ENCODE measurements around the gene MAGIX. TPM values are rescaled to one million over a fixed set of nuclear protein-coding genes. Genes with fewer than 3 reads are reported as not detected.

MAGIX gene
- polyA plus RNA-seq, 1 of the 3 experiments (the other 2 are of a cell fraction): 1.1 TPM

- Histone ChIP-seq H3K27me3 (ENCODE audit: insufficient read depth) (peaks cover 9% of the 10 kb centered on the region; the same call in 1 of the 2 replicates), H3K4me2 (no peak overlapping the region), H3K79me2 (ENCODE audit: insufficient read depth) (no peaks in the 10 kb centered on the region), H2AFZ (ENCODE audit: low read depth) (no peak overlapping the region), H3K27ac (ENCODE audit: low read depth in 2 of 2, low read length in 1 of 2) (no peak overlapping the region), H3F3A (replicated peaks; ENCODE audit: insufficient read depth) (no peaks in the 10 kb centered on the region), H3K9me2 (no peaks in the 10 kb centered on the region), H3K9ac (no peak overlapping the region), H3K4me3 (ENCODE audit: low read depth in 2 of 2, low read length in 1 of 2) (no peak overlapping the region), H4K20me1 (ENCODE audit: insufficient read depth) (no peaks in the 10 kb centered on the region), H3K36me3 (replicated peaks in 1 of 2; ENCODE audit: control insufficient read depth in 1 of 2, insufficient read depth in 2 of 2, low read length in 1 of 2) (no peaks in the 10 kb centered on the region), H3K9me3 (no peaks in the 10 kb centered on the region), H3K4me1 (ENCODE audit: control insufficient read depth in 1 of 2, insufficient read depth in 2 of 2, low read depth in 1 of 2, low read length in 1 of 2) (no peaks in the 10 kb centered on the region; a peak in 1 of 4 replicates)
- TF ChIP-seq NFIC (IDR thresholded peaks at IDR 0.05; ENCODE audit: borderline replicate concordance) (no peak), USF1 (IDR thresholded peaks at IDR 0.05; ENCODE audit: borderline replicate concordance, low read depth) (no peak), PBX3 (IDR thresholded peaks at IDR 0.05) (no peak), MEF2A (IDR thresholded peaks at IDR 0.05; ENCODE audit: borderline replicate concordance, low read depth) (no peak), YY1 (IDR thresholded peaks at IDR 0.05; ENCODE audit: low read depth) (no peak), EZH2phosphoT487 (IDR thresholded peaks at IDR 0.05; ENCODE audit: borderline replicate concordance, low read depth) (no peak), ELF1 (IDR thresholded peaks at IDR 0.05) (no peak), IRF3 (IDR thresholded peaks at IDR 0.05; ENCODE audit: low read depth, low read length) (no peak), SIN3A (IDR thresholded peaks at IDR 0.05; ENCODE audit: borderline replicate concordance, low read depth, low read length) (no peak), CHD2 (IDR thresholded peaks at IDR 0.05; ENCODE audit: low read length, partially characterized antibody) (no peak), FOXJ3 (CRISPR knock-in tag; IDR thresholded peaks at IDR 0.05) (no peak), JUND (IDR thresholded peaks at IDR 0.05) (no peak), EP300 (IDR thresholded peaks at IDR 0.05; ENCODE audit: borderline replicate concordance in 1 of 2, low read depth in 1 of 2, low read length in 1 of 2) (no peak), RAD21 (IDR thresholded peaks at IDR 0.05; ENCODE audit: low read length) (no peak), RCOR1 (IDR thresholded peaks at IDR 0.05; ENCODE audit: low read length) (no peak), CTCF (IDR thresholded peaks at IDR 0.05) (no peak), GATA2 (CRISPR knock-in tag; IDR thresholded peaks at IDR 0.05) (no peak), USF2 (IDR thresholded peaks at IDR 0.05; ENCODE audit: borderline replicate concordance, low read depth, low read length) (no peak), SMC3 (IDR thresholded peaks at IDR 0.05; ENCODE audit: low read depth, low read length) (no peak), MAX (IDR thresholded peaks at IDR 0.05; ENCODE audit: low read depth) (no peak)
- WGBS (ENCODE audit: low lambda C conversion rate): 41% methylated on average over 11 of the region's 13 CpGs
- CTCF ChIA-PET: no interaction called here
- no peak for DNase-seq
- POLR2A ChIA-PET: no interaction called here
These were observed 35.1 kb downstream of the MAGIX start for GRCh38 chrX:49197543-49198087.

All from SK-N-SH (cell line).